ENCODE data around the gene CSMD2. TPM values are rescaled to one million over a fixed set of nuclear protein-coding genes. Genes with fewer than 3 reads are reported as not detected.

Gene CSMD2
- total and polyA plus RNA-seq, 2 of the 8 experiments (the other 6 are each of a cell fraction or from before 2014, with no cell fraction given), result 7.0 to 14.7 TPM

GRCh38 chr1:33726274-33726804, 438.7 kb downstream of the CSMD2 start:
- Histone ChIP-seq H3K23me2 (ENCODE audit: low read depth, low read length) (no peaks in the 10 kb centered on the region), H3K14ac (ENCODE audit: insufficient read length) (no peak overlapping the region), H3K18ac (ENCODE audit: extremely low read depth, low read length) (no peak overlapping the region), H3K56ac (replicated peaks; ENCODE audit: insufficient read length, low read depth, low read length) (no peak overlapping the region), H3K79me1 (ENCODE audit: low read depth, low read length) (no peaks in the 10 kb centered on the region), H3K9me3 (ENCODE audit: insufficient read depth in 2 of 2, low read depth in 1 of 2, low read length in 1 of 2) (no peaks in the 10 kb centered on the region), H3K79me2 (ENCODE audit: control insufficient read depth in 1 of 2, insufficient read depth in 2 of 2, low read length in 2 of 2) (no peaks in the 10 kb centered on the region), H2BK5ac (ENCODE audit: low read depth, low read length) (no peak overlapping the region), H4K5ac (ENCODE audit: insufficient read length, low read depth, low read length) (no peak overlapping the region), H4K91ac (replicated peaks; ENCODE audit: insufficient read length, low read length) (no peak overlapping the region), H3K9ac (replicated peaks in 1 of 4; ENCODE audit: extremely low read depth in 1 of 4, low read depth in 3 of 4, low read length in 3 of 4) (no peak overlapping the region), H3K23ac (ENCODE audit: insufficient read length) (no peak overlapping the region), H2BK15ac (ENCODE audit: low read length) (no peak overlapping the region), H4K8ac (ENCODE audit: extremely low read depth, insufficient read depth, low read length) (no peak overlapping the region), H3K4me3 (ENCODE audit: extremely low read depth in 1 of 4, insufficient read depth in 2 of 4, low read depth in 3 of 4, low read length in 4 of 4) (no peak overlapping the region), H3K4me2 (ENCODE audit: insufficient read depth in 1 of 2, low read depth in 2 of 2, low read length in 2 of 2) (no peak overlapping the region), H3K4ac (replicated peaks; ENCODE audit: insufficient read length, low read depth, low read length) (no peak overlapping the region), H3K36me3 (ENCODE audit: control insufficient read depth in 2 of 4, insufficient read depth in 4 of 4, low read length in 3 of 4) (peaks cover 3 to 17% (median 13%) of the 10 kb centered on the region in 4 experiments; a peak in 6 of 8 replicates), H3K27ac (ENCODE audit: low read depth, low read length) (no peak overlapping the region), H2BK120ac (replicated peaks; ENCODE audit: low read depth, low read length) (no peak overlapping the region), H2AFZ (ENCODE audit: low read length) (no peak overlapping the region), H4K20me1 (replicated peaks in 1 of 2; ENCODE audit: control insufficient read depth in 1 of 2, insufficient read depth in 2 of 2, low read length in 2 of 2) (no peaks in the 10 kb centered on the region), H2BK12ac (ENCODE audit: low read depth, low read length) (no peak overlapping the region), H3K4me1 (replicated peaks in 1 of 4; ENCODE audit: control insufficient read depth in 3 of 4, insufficient read depth in 4 of 4, low read length in 3 of 4) (no peaks in the 10 kb centered on the region), H2BK20ac (ENCODE audit: low read length) (no peak overlapping the region), H3K27me3 (replicated peaks in 1 of 4; ENCODE audit: control insufficient read depth in 3 of 4, extremely low read depth in 1 of 4, insufficient read depth in 3 of 4, low read length in 3 of 4) (no peaks in the 10 kb centered on the region), H2AK5ac (ENCODE audit: low read depth, low read length) (no peak overlapping the region)
- FAIRE-seq (no peak), DNase-seq (ENCODE audit: low read depth in 1 of 2, low spot score in 2 of 2) (no peak)
- 94% methylated on average over 6 of the region's 6 CpGs; no CpG with 5 or more reads in 1 of the 2 experiments for WGBS, 2 experiments (ENCODE audit: extremely low coverage in 1 of 2, insufficient coverage in 1 of 2, insufficient read length in 1 of 2, insufficient replicate concordance in 2 of 2, low coverage in 1 of 2, low lambda C conversion rate in 2 of 2, missing lambda C conversion rate in 1 of 2)
- ChIA-PET CTCF (ENCODE audit: partially characterized antibody) (interaction anchor here (0.7 to 2.8 kb wide), 3 partner anchors 72 to 387 kb away, joined by 3 to 14 read pairs (median 4); no protein-coding TSS in a partner anchor), POLR2A (ENCODE audit: partially characterized antibody) (no interaction called here)
- no peak for TF ChIP-seq BACH1 (IDR thresholded peaks at IDR 0.05; ENCODE audit: low read length)
- TF ChIP-seq CTBP2 (IDR thresholded peaks at IDR 0.05; ENCODE audit: borderline replicate concordance, insufficient read depth, insufficient read length, low read length), result no peak
- no peak for TF ChIP-seq CBX8 (IDR thresholded peaks at IDR 0.05; ENCODE audit: borderline replicate concordance, low read depth, low read length)
- no peak for TF ChIP-seq USF2 (IDR thresholded peaks at IDR 0.05; ENCODE audit: low read length)
- TF ChIP-seq SP2 (IDR thresholded peaks at IDR 0.05; ENCODE audit: low read length), result no peak
- TF ChIP-seq JUND (IDR thresholded peaks at IDR 0.05; ENCODE audit: low read length), result no peak
- no peak for TF ChIP-seq POU5F1 (IDR thresholded peaks at IDR 0.05; ENCODE audit: low read depth, low read length)
- TF ChIP-seq KDM5A (IDR thresholded peaks at IDR 0.05; ENCODE audit: low read length), result no peak
- no peak for TF ChIP-seq MAX (IDR thresholded peaks at IDR 0.05)
- no peak for TF ChIP-seq MAFK (IDR thresholded peaks at IDR 0.05; ENCODE audit: low read depth, low read length)
- TF ChIP-seq BRCA1 (IDR thresholded peaks at IDR 0.05; ENCODE audit: low read depth, low read length), result no peak
- no peak for TF ChIP-seq BCL11A (IDR thresholded peaks at IDR 0.05; ENCODE audit: low read depth in 2 of 2, low read length in 2 of 2)
- no peak for TF ChIP-seq TBP (IDR thresholded peaks at IDR 0.05; ENCODE audit: low read depth, low read length)
